ENCODE data around the gene RASAL1.

The RASAL1 gene

DNA sequence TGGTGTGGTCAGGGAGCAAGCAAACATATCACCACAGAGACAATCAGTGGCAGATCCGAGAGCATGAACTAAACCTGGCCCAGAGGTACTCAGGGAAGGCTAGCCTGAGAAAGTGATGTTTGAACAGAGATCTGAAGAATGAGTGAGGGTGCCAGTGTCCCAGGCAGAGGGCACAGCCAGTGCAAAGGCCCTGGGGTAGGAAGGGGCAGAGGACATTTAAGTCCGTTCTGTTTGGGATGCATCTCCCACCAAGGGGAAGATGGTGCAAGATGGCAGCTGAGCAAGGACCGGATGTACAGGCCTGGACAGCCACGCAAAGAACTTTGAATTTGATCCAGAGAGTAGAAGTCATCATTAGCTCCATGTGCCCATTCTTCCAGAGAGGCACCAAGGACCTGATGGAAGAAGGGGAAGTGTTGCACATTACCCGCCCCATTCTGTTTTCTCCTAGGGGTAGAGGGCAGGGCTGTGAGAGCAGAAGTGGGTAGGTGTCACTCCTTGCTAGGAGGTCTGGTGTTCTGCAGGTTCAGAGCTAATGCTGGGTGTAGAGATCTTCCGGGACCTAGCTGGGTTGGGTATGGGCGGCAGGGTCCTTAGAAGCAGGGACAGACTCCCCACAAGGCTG lies 75.1 kb downstream of the RASAL1 start:
- H3K9me3 ChIP-seq (ENCODE audit: control insufficient read depth, insufficient read depth, low read depth, low read length), result no peaks in the 10 kb centered on the region
- H3K4me1 ChIP-seq (ENCODE audit: control insufficient read depth, insufficient read depth, low read length), result no peaks in the 10 kb centered on the region
- ChIA-PET POLR2A (no interaction called here), CTCF (interaction anchor here (8.6 kb wide), 1 partner anchor 12 kb away, joined by 46 read pairs; no protein-coding TSS in a partner anchor)
- no peaks in the 10 kb centered on the region for H3K36me3 ChIP-seq (ENCODE audit: control insufficient read depth in 2 of 2, insufficient read depth in 1 of 2, low read length in 2 of 2)
- H3K27ac ChIP-seq (ENCODE audit: extremely low read depth, low read depth, low read length), result no peak overlapping the region
- H3K4me3 ChIP-seq (ENCODE audit: low read depth, low read length), result no peak overlapping the region
- TF ChIP-seq ZBTB8A (tag by site-specific recombination; IDR thresholded peaks at IDR 0.05), result no peak
- TF ChIP-seq ZNF623 (tag by site-specific recombination; IDR thresholded peaks at IDR 0.05), result peak; percentile 91

DNA sequence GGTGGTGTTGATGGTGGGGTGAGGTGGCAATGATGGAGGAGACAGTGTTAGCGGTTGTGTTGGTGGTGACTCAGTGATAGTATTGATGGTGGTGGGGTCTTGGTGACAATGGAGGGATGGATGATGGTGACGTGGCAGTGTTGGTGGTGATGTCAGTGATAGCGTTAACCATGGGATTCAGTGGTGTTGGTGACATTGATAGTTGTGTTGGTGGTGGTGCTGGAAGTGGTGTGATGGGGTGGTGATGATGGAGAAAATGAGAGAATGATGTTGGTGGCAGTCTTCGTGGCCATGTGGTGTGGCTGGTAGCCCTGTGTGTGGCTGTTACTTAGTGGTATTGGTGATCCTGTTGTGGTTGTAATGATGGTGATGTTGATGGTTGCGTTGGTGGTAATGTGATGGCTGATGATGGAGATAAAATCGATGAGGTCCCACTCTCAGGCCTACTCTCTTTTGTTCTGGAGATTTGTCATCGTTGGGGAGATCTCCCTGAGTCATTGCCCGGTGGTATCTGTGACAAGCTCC lies 76.4 kb downstream of the RASAL1 start:
- Histone ChIP-seq H3K4me1 (ENCODE audit: control insufficient read depth, insufficient read depth, low read length) (no peaks in the 10 kb centered on the region), H3K4me3 (ENCODE audit: low read depth, low read length) (no peak overlapping the region), H3K27ac (ENCODE audit: extremely low read depth, low read depth, low read length) (no peak overlapping the region), H3K36me3 (ENCODE audit: control insufficient read depth in 2 of 2, insufficient read depth in 1 of 2, low read length in 2 of 2) (no peaks in the 10 kb centered on the region), H3K9me3 (ENCODE audit: control insufficient read depth, insufficient read depth, low read depth, low read length) (no peaks in the 10 kb centered on the region)
- POLR2A ChIA-PET, result no interaction called here
- CTCF ChIA-PET, result interaction anchor here (0.6 to 8.6 kb wide), 5 partner anchors 10 to 115 kb away, joined by 3 to 46 read pairs (median 3); no protein-coding TSS in a partner anchor
- TF ChIP-seq HOXA7 (CRISPR knock-in tag; IDR thresholded peaks at IDR 0.05; ENCODE audit: borderline replicate concordance) (no peak), SP2 (tag by site-specific recombination; IDR thresholded peaks at IDR 0.05) (no peak), ZNF560 (tag by site-specific recombination; IDR thresholded peaks at IDR 0.05; ENCODE audit: borderline replicate concordance) (no peak), ZNF211 (tag by site-specific recombination; IDR thresholded peaks at IDR 0.05; ENCODE audit: low read depth) (no peak), ZNF10 (tag by site-specific recombination; IDR thresholded peaks at IDR 0.05) (no peak), ZFP3 (tag by site-specific recombination; IDR thresholded peaks at IDR 0.05; ENCODE audit: low read depth) (no peak), EGR2 (tag by site-specific recombination; IDR thresholded peaks at IDR 0.05; ENCODE audit: low read depth) (no peak; the same call in 1 of the 2 replicates), SCRT2 (tag by site-specific recombination; IDR thresholded peaks at IDR 0.05) (no peak), ZNF266 (tag by site-specific recombination; IDR thresholded peaks at IDR 0.05; ENCODE audit: low read depth) (no peak), ZNF677 (tag by site-specific recombination; IDR thresholded peaks at IDR 0.05) (no peak), KLF1 (tag by site-specific recombination; IDR thresholded peaks at IDR 0.05) (no peak), ZNF37A (tag by site-specific recombination; IDR thresholded peaks at IDR 0.05) (no peak), ZBTB48 (tag by site-specific recombination; IDR thresholded peaks at IDR 0.05) (no peak), ZNF626 (tag by site-specific recombination; IDR thresholded peaks at IDR 0.05) (no peak), SETDB1 (IDR thresholded peaks at IDR 0.05; ENCODE audit: insufficient read length, low read length) (no peak), ZNF624 (tag by site-specific recombination; IDR thresholded peaks at IDR 0.05) (no peak), OSR2 (tag by site-specific recombination; IDR thresholded peaks at IDR 0.05) (no peak), ZNF426 (tag by site-specific recombination; IDR thresholded peaks at IDR 0.05) (no peak), ZNF707 (tag by site-specific recombination; IDR thresholded peaks at IDR 0.05) (0 out of 2 replicates have a peak, but pooled peaks have one; percentile 8), ZNF600 (tag by site-specific recombination; IDR thresholded peaks at IDR 0.05) (peak; percentile 29; the same call in 1 of the 2 replicates), GLIS2 (tag by site-specific recombination; IDR thresholded peaks at IDR 0.05) (0 out of 2 replicates have a peak, but pooled peaks have one; percentile 21), KLF9 (tag by site-specific recombination; IDR thresholded peaks at IDR 0.05; ENCODE audit: low read depth) (no peak), IKZF3 (tag by site-specific recombination; IDR thresholded peaks at IDR 0.05) (no peak)
- TF ChIP-seq, protein P1, sequence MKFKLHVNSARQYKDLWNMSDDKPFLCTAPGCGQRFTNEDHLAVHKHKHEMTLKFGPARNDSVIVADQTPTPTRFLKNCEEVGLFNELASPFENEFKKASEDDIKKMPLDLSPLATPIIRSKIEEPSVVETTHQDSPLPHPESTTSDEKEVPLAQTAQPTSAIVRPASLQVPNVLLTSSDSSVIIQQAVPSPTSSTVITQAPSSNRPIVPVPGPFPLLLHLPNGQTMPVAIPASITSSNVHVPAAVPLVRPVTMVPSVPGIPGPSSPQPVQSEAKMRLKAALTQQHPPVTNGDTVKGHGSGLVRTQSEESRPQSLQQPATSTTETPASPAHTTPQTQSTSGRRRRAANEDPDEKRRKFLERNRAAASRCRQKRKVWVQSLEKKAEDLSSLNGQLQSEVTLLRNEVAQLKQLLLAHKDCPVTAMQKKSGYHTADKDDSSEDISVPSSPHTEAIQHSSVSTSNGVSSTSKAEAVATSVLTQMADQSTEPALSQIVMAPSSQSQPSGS (tag by site-specific recombination; IDR thresholded peaks at IDR 0.05; ENCODE audit: low read depth), result no peak
- TF ChIP-seq, protein P2, sequence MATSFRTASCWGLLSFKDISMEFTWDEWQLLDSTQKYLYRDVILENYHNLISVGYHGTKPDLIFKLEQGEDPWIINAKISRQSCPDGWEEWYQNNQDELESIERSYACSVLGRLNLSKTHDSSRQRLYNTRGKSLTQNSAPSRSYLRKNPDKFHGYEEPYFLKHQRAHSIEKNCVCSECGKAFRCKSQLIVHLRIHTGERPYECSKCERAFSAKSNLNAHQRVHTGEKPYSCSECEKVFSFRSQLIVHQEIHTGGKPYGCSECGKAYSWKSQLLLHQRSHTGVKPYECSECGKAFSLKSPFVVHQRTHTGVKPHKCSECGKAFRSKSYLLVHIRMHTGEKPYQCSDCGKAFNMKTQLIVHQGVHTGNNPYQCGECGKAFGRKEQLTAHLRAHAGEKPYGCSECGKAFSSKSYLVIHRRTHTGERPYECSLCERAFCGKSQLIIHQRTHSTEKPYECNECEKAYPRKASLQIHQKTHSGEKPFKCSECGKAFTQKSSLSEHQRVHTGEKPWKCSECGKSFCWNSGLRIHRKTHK (tag by site-specific recombination; IDR thresholded peaks at IDR 0.05), result no peak
- TF ChIP-seq, protein P3, sequence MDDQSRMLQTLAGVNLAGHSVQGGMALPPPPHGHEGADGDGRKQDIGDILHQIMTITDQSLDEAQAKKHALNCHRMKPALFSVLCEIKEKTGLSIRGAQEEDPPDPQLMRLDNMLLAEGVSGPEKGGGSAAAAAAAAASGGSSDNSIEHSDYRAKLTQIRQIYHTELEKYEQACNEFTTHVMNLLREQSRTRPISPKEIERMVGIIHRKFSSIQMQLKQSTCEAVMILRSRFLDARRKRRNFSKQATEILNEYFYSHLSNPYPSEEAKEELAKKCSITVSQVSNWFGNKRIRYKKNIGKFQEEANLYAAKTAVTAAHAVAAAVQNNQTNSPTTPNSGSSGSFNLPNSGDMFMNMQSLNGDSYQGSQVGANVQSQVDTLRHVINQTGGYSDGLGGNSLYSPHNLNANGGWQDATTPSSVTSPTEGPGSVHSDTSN (CRISPR knock-in tag; IDR thresholded peaks at IDR 0.05), result no peak
- TF ChIP-seq, protein P4, sequence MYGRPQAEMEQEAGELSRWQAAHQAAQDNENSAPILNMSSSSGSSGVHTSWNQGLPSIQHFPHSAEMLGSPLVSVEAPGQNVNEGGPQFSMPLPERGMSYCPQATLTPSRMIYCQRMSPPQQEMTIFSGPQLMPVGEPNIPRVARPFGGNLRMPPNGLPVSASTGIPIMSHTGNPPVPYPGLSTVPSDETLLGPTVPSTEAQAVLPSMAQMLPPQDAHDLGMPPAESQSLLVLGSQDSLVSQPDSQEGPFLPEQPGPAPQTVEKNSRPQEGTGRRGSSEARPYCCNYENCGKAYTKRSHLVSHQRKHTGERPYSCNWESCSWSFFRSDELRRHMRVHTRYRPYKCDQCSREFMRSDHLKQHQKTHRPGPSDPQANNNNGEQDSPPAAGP (tag by site-specific recombination; IDR thresholded peaks at IDR 0.05), result no peak
- TF ChIP-seq, protein P5, sequence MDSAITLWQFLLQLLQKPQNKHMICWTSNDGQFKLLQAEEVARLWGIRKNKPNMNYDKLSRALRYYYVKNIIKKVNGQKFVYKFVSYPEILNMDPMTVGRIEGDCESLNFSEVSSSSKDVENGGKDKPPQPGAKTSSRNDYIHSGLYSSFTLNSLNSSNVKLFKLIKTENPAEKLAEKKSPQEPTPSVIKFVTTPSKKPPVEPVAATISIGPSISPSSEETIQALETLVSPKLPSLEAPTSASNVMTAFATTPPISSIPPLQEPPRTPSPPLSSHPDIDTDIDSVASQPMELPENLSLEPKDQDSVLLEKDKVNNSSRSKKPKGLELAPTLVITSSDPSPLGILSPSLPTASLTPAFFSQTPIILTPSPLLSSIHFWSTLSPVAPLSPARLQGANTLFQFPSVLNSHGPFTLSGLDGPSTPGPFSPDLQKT (IDR thresholded peaks at IDR 0.05; ENCODE audit: borderline replicate concordance, low read depth, low read length), result no peak
